ENCODE measurements around the gene GARNL3. TPM values are rescaled to one million over a fixed set of nuclear protein-coding genes. Genes with fewer than 3 reads are reported as not detected.

GARNL3 gene
- total and polyA plus RNA-seq, 2 of the 13 experiments (the other 11 are each of a cell fraction or from before 2014, with no cell fraction given): 3.9 to 11.0 TPM

DNA sequence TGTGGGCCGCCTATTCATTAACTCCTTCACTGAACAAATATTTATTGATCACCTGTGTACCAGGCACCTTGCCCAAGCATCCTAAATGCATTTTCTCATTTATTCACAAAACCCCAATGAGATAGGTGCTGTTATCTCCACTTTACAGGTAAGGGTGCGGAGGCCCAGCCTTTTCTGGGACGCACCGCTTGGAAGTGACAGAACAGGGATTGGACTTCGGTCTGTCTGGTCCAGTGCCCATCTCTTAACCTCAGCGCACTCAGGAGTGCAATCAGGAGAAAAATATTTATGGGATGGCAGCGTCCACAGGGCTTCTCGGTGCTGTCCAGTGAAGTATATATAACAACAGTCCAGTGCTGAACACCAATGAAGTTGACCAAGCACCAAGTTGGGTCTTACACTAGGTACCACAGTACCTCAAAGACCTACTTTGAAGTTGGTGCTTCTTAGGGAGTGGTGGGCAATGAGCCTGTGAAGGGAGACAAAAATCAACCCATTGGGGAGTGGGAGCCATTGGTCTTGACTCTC is 18.9 kb upstream of the GARNL3 start:
- ATAC-seq (no peak), FAIRE-seq (no peak), DNase-seq (ENCODE audit: low spot score) (no peak)
- Histone ChIP-seq H3K4me3 (replicated peaks in 1 of 3; ENCODE audit: insufficient read depth in 1 of 3, low read depth in 2 of 3, low read length in 3 of 3) (0 out of 6 replicates have a peak overlapping the region, but pooled peaks of 1 of the 3 experiments have one; percentile 27), H3K27ac (ENCODE audit: extremely low read length, insufficient read depth, low read length) (no peak overlapping the region), H3K4me1 (ENCODE audit: insufficient read depth, low read length) (peaks cover 10% of the 10 kb centered on the region; the same call in 1 of the 2 replicates), H3K36me3 (replicated peaks in 1 of 2; ENCODE audit: control insufficient read depth in 1 of 2, insufficient read depth in 2 of 2, low read length in 2 of 2) (peaks cover 1 to 5% of the 10 kb centered on the region in 2 experiments; a peak in 3 of 5 replicates), H4K20me1 (ENCODE audit: insufficient read depth, low read length) (no peaks in the 10 kb centered on the region), H3K9me3 (ENCODE audit: low read length) (no peaks in the 10 kb centered on the region), H2AFZ (ENCODE audit: low read length) (no peak overlapping the region), H3K27me3 (ENCODE audit: control insufficient read depth in 1 of 2, insufficient read depth in 2 of 2, low read length in 2 of 2) (no peaks in the 10 kb centered on the region), H3K4me2 (ENCODE audit: low read depth, low read length) (peak overlapping the region; percentile 19; the same call in 1 of the 2 replicates), H3K9ac (ENCODE audit: insufficient read depth, low read depth, low read length) (no peak overlapping the region), H3K79me2 (ENCODE audit: insufficient read depth, low read length) (no peaks in the 10 kb centered on the region)
- POLR2A ChIA-PET: no interaction called here
- BruUV-seq (replicated peaks): no TSS peak
- CTCF ChIA-PET (ENCODE audit: low intra/inter-chr PET ratio, low total read pairs): no interaction called here
- in situ Hi-C loops (cut with HindIII; ENCODE audit: extremely low pct_ligation_motif_present, low pct_unique_long_range_greater_than_20kb) (no loop called here), intact Hi-C loops (cut with micrococcal nuclease; ENCODE audit: unreplicated experiment) (no loop called here)
- WGBS (ENCODE audit: low lambda C conversion rate): 99% methylated on average over 7 of the region's 8 CpGs
- TF ChIP-seq TSC22D2 (CRISPR knock-in tag; IDR thresholded peaks at IDR 0.05; ENCODE audit: borderline replicate concordance) (no peak), USF2 (IDR thresholded peaks at IDR 0.05; ENCODE audit: low read depth, low read length) (no peak), USF2 (CRISPR knock-in tag; IDR thresholded peaks at IDR 0.05; ENCODE audit: borderline replicate concordance) (no peak), ZNF235 (CRISPR knock-in tag; IDR thresholded peaks at IDR 0.05; ENCODE audit: borderline replicate concordance) (no peak), GMEB1 (CRISPR knock-in tag; IDR thresholded peaks at IDR 0.05; ENCODE audit: borderline replicate concordance) (no peak), ZNF367 (CRISPR knock-in tag; IDR thresholded peaks at IDR 0.05; ENCODE audit: borderline replicate concordance) (no peak), RFX3 (CRISPR knock-in tag; IDR thresholded peaks at IDR 0.05) (no peak), WIZ (CRISPR knock-in tag; IDR thresholded peaks at IDR 0.05) (no peak), ZNF580 (CRISPR knock-in tag; IDR thresholded peaks at IDR 0.05; ENCODE audit: borderline replicate concordance, low read depth) (no peak), ZNF34 (CRISPR knock-in tag; IDR thresholded peaks at IDR 0.05; ENCODE audit: borderline replicate concordance) (no peak), FOXK1 (CRISPR knock-in tag; IDR thresholded peaks at IDR 0.05; ENCODE audit: borderline replicate concordance, low read depth) (no peak), SP140L (CRISPR knock-in tag; IDR thresholded peaks at IDR 0.05; ENCODE audit: borderline replicate concordance) (no peak)
- TF ChIP-seq, protein P1, sequence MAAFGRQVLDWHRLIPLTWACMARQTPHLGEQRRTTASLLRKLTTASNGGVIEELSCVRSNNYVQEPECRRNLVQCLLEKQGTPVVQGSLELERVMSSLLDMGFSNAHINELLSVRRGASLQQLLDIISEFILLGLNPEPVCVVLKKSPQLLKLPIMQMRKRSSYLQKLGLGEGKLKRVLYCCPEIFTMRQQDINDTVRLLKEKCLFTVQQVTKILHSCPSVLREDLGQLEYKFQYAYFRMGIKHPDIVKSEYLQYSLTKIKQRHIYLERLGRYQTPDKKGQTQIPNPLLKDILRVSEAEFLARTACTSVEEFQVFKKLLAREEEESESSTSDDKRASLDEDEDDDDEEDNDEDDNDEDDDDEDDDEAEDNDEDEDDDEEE (CRISPR knock-in tag; IDR thresholded peaks at IDR 0.05): no peak
